H1 (cell line): ENCODE data around the gene ADAM19. TPM values are rescaled to one million over a fixed set of nuclear protein-coding genes. Genes with fewer than 3 reads are reported as not detected.

Experiments
- CTCF ChIA-PET: fragments of 300-600 bp; sonication (Branson Sonifier 250); formaldehyde crosslinking; loops from one replicate; lab custom pipeline; 2021; ENCODE audit not compliant: partially characterized antibody; lab: Charles Lee
- POLR2A ChIA-PET: fragments of 300-600 bp; sonication (Branson Sonifier 250); formaldehyde crosslinking; loops from one replicate; lab custom pipeline; 2021; ENCODE audit warnings: inconsistent platforms; ENCODE audit not compliant: partially characterized antibody; lab: Charles Lee
- DNase-seq, 2 experiments: peaks; one replicate each; pipeline versions ENCODE4 v3.0.0 to v3.0.0-alpha.2; 2010 to 2022; ENCODE audit warnings: low spot score in 2 of 2, low read depth in 1 of 2, mixed read lengths in 1 of 2
- FAIRE-seq: peaks from 2 replicates; lab custom pipeline; 2011; peaks lifted over from hg19 to GRCh38; lab: Jason Lieb, UNC
- H2AFZ ChIP-seq: 2 replicates; pipeline ENCODE4 v1.8.1; 2012; ENCODE audit warnings: low read length, inconsistent platforms
- H2AK5ac ChIP-seq: 2 replicates; pipeline ENCODE4 v1.6.1; 2013; ENCODE audit warnings: low read depth, low read length
- H2BK120ac ChIP-seq: replicated peaks from 2 replicates; pipeline ENCODE3; 2013; ENCODE audit warnings: low read depth, low read length, inconsistent platforms
- H2BK12ac ChIP-seq: 2 replicates; pipeline ENCODE4 v1.6.1; 2013; ENCODE audit warnings: low read depth, low read length
- H2BK15ac ChIP-seq: 2 replicates; pipeline ENCODE4 v1.6.1; 2013; ENCODE audit warnings: low read length
- H2BK20ac ChIP-seq: 2 replicates; pipeline ENCODE4 v1.6.1; 2013; ENCODE audit warnings: low read length
- H2BK5ac ChIP-seq: 2 replicates; pipeline ENCODE4 v1.6.1; 2013; ENCODE audit warnings: low read depth, low read length
- H3K14ac ChIP-seq: 2 replicates; pipeline ENCODE4 v1.6.1; 2013; ENCODE audit warnings: inconsistent platforms; ENCODE audit not compliant: insufficient read length
- H3K18ac ChIP-seq: 2 replicates; pipeline ENCODE4 v1.6.1; 2013; ENCODE audit warnings: low read length; ENCODE audit errors: extremely low read depth
- H3K23ac ChIP-seq: 2 replicates; pipeline ENCODE4 v1.6.1; 2013; ENCODE audit warnings: inconsistent platforms; ENCODE audit not compliant: insufficient read length
- H3K23me2 ChIP-seq: 2 replicates; pipeline ENCODE4 v1.6.1; 2013; ENCODE audit warnings: low read depth, low read length
- H3K27ac ChIP-seq: 2 replicates; pipeline ENCODE4 v1.6.1; 2011; ENCODE audit warnings: low read depth, low read length, inconsistent platforms
- H3K27me3 ChIP-seq, 4 experiments: replicated peaks in 1 of 4; 1 replicate in 1 of 4; 2 replicates in 3 of 4; pipeline versions ENCODE4 v1.6.1 to v1.8.1; 2011 to 2013; ENCODE audit warnings: low read length in 3 of 4, mild to moderate bottlenecking in 3 of 4, inconsistent platforms in 2 of 4, mixed read lengths in 2 of 4, moderate library complexity in 1 of 4; ENCODE audit not compliant: control insufficient read depth in 3 of 4, insufficient read depth in 3 of 4; ENCODE audit errors: extremely low read depth in 1 of 4
- H3K36me3 ChIP-seq, 4 experiments: 2 replicates each; pipeline versions ENCODE4 v1.6.1 to v1.8.1; 2011 to 2013; ENCODE audit warnings: mild to moderate bottlenecking in 4 of 4, low read length in 3 of 4, moderate library complexity in 2 of 4, control low read depth in 1 of 4, inconsistent platforms in 1 of 4; ENCODE audit not compliant: insufficient read depth in 4 of 4, control insufficient read depth in 2 of 4
- H3K4ac ChIP-seq: replicated peaks from 2 replicates; pipeline ENCODE3; 2013; ENCODE audit warnings: low read length, low read depth, mixed read lengths, inconsistent platforms; ENCODE audit not compliant: insufficient read length
- H3K4me1 ChIP-seq, 4 experiments: replicated peaks in 1 of 4; 1 replicate in 1 of 4; 2 replicates in 3 of 4; pipeline versions ENCODE4 v1.6.1 to v1.8.1; 2011 to 2013; ENCODE audit warnings: low read length in 3 of 4, inconsistent platforms in 2 of 4, mixed read lengths in 1 of 4; ENCODE audit not compliant: insufficient read depth in 4 of 4, control insufficient read depth in 3 of 4
- H3K4me2 ChIP-seq, 2 experiments: 2 replicates each; pipeline versions ENCODE4 v1.6.1 to v1.8.1; 2011 to 2013; ENCODE audit warnings: low read depth in 2 of 2, low read length in 2 of 2, control low read depth in 1 of 2, inconsistent platforms in 1 of 2, mild to moderate bottlenecking in 1 of 2; ENCODE audit not compliant: insufficient read depth in 1 of 2
- H3K4me3 ChIP-seq, 4 experiments: fragments of 200-600, 300-600 bp in 1 of 4; sonication (generic), shearing (Covaris generic), sonication (Bioruptor Twin) in 1 of 4; 2 replicates each; pipeline versions ENCODE4 v1.5.1 to v1.8.1; 2011 to 2016; ENCODE audit warnings: low read length in 4 of 4, low read depth in 3 of 4, control low read depth in 2 of 4, inconsistent platforms in 2 of 4, mild to moderate bottlenecking in 2 of 4, mixed read lengths in 1 of 4, moderate library complexity in 1 of 4; ENCODE audit not compliant: insufficient read depth in 2 of 4; ENCODE audit errors: extremely low read depth in 1 of 4
- H3K56ac ChIP-seq: replicated peaks from 2 replicates; pipeline ENCODE3; 2013; ENCODE audit warnings: low read depth, mild to moderate bottlenecking, mixed read lengths, low read length, inconsistent platforms; ENCODE audit not compliant: insufficient read length
- H3K79me1 ChIP-seq: 2 replicates; pipeline ENCODE4 v1.6.1; 2013; ENCODE audit warnings: low read depth, low read length, control low read depth
- H3K79me2 ChIP-seq, 2 experiments: 2 replicates each; pipeline versions ENCODE4 v1.6.1 to v1.8.1; 2012 to 2013; ENCODE audit warnings: low read length in 2 of 2, mild to moderate bottlenecking in 2 of 2, inconsistent platforms in 1 of 2; ENCODE audit not compliant: insufficient read depth in 2 of 2, control insufficient read depth in 1 of 2
- H3K9ac ChIP-seq, 4 experiments: replicated peaks in 1 of 4; 1 replicate in 1 of 4; 2 replicates in 3 of 4; pipeline versions ENCODE4 v1.6.1 to v1.8.1; 2011 to 2013; ENCODE audit warnings: low read depth in 3 of 4, low read length in 3 of 4, control low read depth in 2 of 4, mild to moderate bottlenecking in 2 of 4, moderate library complexity in 2 of 4, inconsistent platforms in 1 of 4; ENCODE audit errors: extremely low read depth in 1 of 4
- H3K9me3 ChIP-seq, 2 experiments: 2 replicates each; pipeline versions ENCODE4 v1.6.1 to v1.8.1; 2012 to 2013; ENCODE audit warnings: mild to moderate bottlenecking in 2 of 2, moderate library complexity in 2 of 2, control low read depth in 1 of 2, inconsistent platforms in 1 of 2, low read depth in 1 of 2, low read length in 1 of 2, mixed read lengths in 1 of 2; ENCODE audit not compliant: insufficient read depth in 2 of 2
- H4K20me1 ChIP-seq, 2 experiments: replicated peaks in 1 of 2; 2 replicates each; pipeline versions ENCODE3 to v1.8.1; 2011 to 2013; ENCODE audit warnings: inconsistent platforms in 2 of 2, low read length in 2 of 2, mild to moderate bottlenecking in 1 of 2; ENCODE audit not compliant: insufficient read depth in 2 of 2, control insufficient read depth in 1 of 2
- H4K5ac ChIP-seq: 2 replicates; pipeline ENCODE4 v1.6.1; 2013; ENCODE audit warnings: low read length, low read depth, mixed read lengths, inconsistent platforms; ENCODE audit not compliant: insufficient read length
- H4K8ac ChIP-seq: 2 replicates; pipeline ENCODE4 v1.8.0; 2013; ENCODE audit warnings: mild to moderate bottlenecking, moderate library complexity, low read length, inconsistent platforms; ENCODE audit not compliant: insufficient read depth; ENCODE audit errors: extremely low read depth
- H4K91ac ChIP-seq: replicated peaks from 2 replicates; pipeline ENCODE3; 2013; ENCODE audit warnings: low read length, mixed read lengths, inconsistent platforms; ENCODE audit not compliant: insufficient read length
- CHD1 ChIP-seq: IDR thresholded peaks from 2 replicates; pipeline ENCODE4 v1.6.1; 2012; ENCODE audit warnings: low read depth, low read length, improper control_type of control experiment
- JUN ChIP-seq: IDR thresholded peaks from 2 replicates; pipeline ENCODE4 v1.6.1; 2011; ENCODE audit warnings: low read depth, mild to moderate bottlenecking, improper control_type of control experiment, low read length
- JUND ChIP-seq: IDR thresholded peaks from 2 replicates; pipeline ENCODE4 v1.6.1; 2011; ENCODE audit warnings: mild to moderate bottlenecking, improper control_type of control experiment, low read length
- WGBS, 2 experiments: shearing (Covaris generic) in 1 of 2; methylation state at CpG; one replicate each; pipeline versions ENCODE4 v1.1.6 to v1.1.7; 2013 to 2015; ENCODE audit warnings: low lambda C conversion rate in 2 of 2, mixed read lengths in 2 of 2, inconsistent platforms in 1 of 2, low coverage in 1 of 2, missing lambda C conversion rate in 1 of 2; ENCODE audit not compliant: insufficient replicate concordance in 2 of 2, insufficient coverage in 1 of 2, insufficient read length in 1 of 2; ENCODE audit errors: extremely low coverage in 1 of 2, missing lambda C conversion rate in 1 of 2; 5-methylcytosine and 5-hydroxymethylcytosine counted together
- polyA plus RNA-seq, 7 experiments: library from polyadenylated mRNA; depleted of rRNA in 3 of 7; stranded (reverse) in 5 of 7; unstranded in 2 of 7; fragments of >200 nt in 5 of 7; fragments of 200-250 nt in 2 of 7; gene quantifications; 1 replicate in 5 of 7; 2 replicates in 1 of 7; 4 replicates in 1 of 7; pipeline versions ENCODE4 v1.2.1 to v1.2.3, GENCODE V29; 2011 to 2013; ENCODE audit warnings: missing spikeins in 2 of 7, mixed read lengths in 2 of 7
- total RNA-seq: library from RNA; stranded (reverse); fragmentation: NEBNext Ultra II Directional; extraction: Animal tissue kit (Norgen Biotek cat#: 25700); gene quantifications from 2 replicates; pipeline ENCODE4 v1.2.1, GENCODE V29; 2021

Gene ADAM19
- total and polyA plus RNA-seq, 2 of the 8 experiments (the other 6 are each of a cell fraction or from before 2014, with no cell fraction given): 6.5 to 22.7 TPM

GRCh38 chr5:157571357-157571827, 4.2 kb downstream of the ADAM19 start:
- Histone ChIP-seq H3K9ac (no peak overlapping the region), H3K79me2 (no peaks in the 10 kb centered on the region; a peak in 1 of 4 replicates), H2BK20ac (0 out of 2 replicates have a peak overlapping the region, but pooled peaks have one; percentile 7), H2AK5ac (no peak overlapping the region)
- FAIRE-seq: no peak
- TF ChIP-seq CHD1 (no peak), JUND (peak; percentile 57; the same call in 1 of the 2 replicates), JUN (peak; percentile 43; the same call in 1 of the 2 replicates)
- TF ChIP-seq, all 59 proteins: peak for 2
- H4K8ac ChIP-seq: no peak overlapping the region
- no peak overlapping the region for H3K4me3 ChIP-seq
- peak in 1 of 2 experiments; percentile 23 for DNase-seq
- H3K23me2 ChIP-seq: peaks cover 6% of the 10 kb centered on the region; the same call in 1 of the 2 replicates
- WGBS, 2 experiments: 55% methylated on average over 6 of the region's 6 CpGs; no CpG with 5 or more reads in 1 of the 2 experiments
- POLR2A ChIA-PET: interaction anchor here (1.0 kb wide), 1 partner anchor 14 kb away, joined by 3 read pairs; no protein-coding TSS in a partner anchor
- H3K79me1 ChIP-seq: no peaks in the 10 kb centered on the region
- H4K91ac ChIP-seq: no peak overlapping the region
- no peak overlapping the region for H3K14ac ChIP-seq
- no peak overlapping the region for H4K5ac ChIP-seq
- H2BK15ac ChIP-seq: no peak overlapping the region
- H3K56ac ChIP-seq: no peak overlapping the region
- peak overlapping the region; percentile 19 for H3K4ac ChIP-seq
- no peak overlapping the region for H2BK5ac ChIP-seq
- no peaks in the 10 kb centered on the region; a peak in 1 of 8 replicates for H3K36me3 ChIP-seq
- H2BK120ac ChIP-seq: no peak overlapping the region
- no peak overlapping the region for H3K4me2 ChIP-seq
- H3K27me3 ChIP-seq: peaks cover 0 to 12% (median 6%) of the 10 kb centered on the region in 4 experiments; a peak in 5 of 7 replicates
- H4K20me1 ChIP-seq: no peaks in the 10 kb centered on the region
- H2BK12ac ChIP-seq: no peak overlapping the region
- no peak overlapping the region for H3K23ac ChIP-seq
- no peak overlapping the region for H3K27ac ChIP-seq
- no peak overlapping the region for H2AFZ ChIP-seq
- no peaks in the 10 kb centered on the region for H3K9me3 ChIP-seq
- H3K4me1 ChIP-seq: peaks cover 2 to 4% (median 3%) of the 10 kb centered on the region in 4 experiments; a peak in 4 of 7 replicates
- H3K18ac ChIP-seq: peak overlapping the region; percentile 24; the same call in 1 of the 2 replicates
- CTCF ChIA-PET: interaction anchor here (0.6 to 0.7 kb wide), 3 partner anchors 67 to 1297 kb away, joined by 3 to 5 read pairs (median 5); no protein-coding TSS in a partner anchor
